ENCODE data around the gene UFSP2.

DNA sequence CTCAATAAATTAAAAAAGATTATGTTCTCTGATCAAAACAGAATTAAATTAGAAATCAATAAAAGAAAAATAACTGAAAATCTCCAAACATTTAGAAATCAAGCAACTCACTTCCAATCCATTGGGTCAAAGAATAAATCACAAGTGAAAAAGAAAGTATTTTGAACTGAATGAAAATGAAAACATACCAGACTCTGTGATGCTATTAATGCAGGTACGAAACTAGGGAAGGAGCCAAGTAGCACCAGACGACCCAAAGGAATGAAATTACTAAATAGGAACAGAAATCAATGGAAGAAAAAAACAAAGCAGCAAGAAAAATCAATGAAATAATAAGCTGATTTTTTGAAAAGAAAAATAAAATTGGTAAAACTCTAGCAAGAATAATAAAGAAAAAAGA lies 30.4 kb upstream of the UFSP2 start:
- TF ChIP-seq, protein P1, sequence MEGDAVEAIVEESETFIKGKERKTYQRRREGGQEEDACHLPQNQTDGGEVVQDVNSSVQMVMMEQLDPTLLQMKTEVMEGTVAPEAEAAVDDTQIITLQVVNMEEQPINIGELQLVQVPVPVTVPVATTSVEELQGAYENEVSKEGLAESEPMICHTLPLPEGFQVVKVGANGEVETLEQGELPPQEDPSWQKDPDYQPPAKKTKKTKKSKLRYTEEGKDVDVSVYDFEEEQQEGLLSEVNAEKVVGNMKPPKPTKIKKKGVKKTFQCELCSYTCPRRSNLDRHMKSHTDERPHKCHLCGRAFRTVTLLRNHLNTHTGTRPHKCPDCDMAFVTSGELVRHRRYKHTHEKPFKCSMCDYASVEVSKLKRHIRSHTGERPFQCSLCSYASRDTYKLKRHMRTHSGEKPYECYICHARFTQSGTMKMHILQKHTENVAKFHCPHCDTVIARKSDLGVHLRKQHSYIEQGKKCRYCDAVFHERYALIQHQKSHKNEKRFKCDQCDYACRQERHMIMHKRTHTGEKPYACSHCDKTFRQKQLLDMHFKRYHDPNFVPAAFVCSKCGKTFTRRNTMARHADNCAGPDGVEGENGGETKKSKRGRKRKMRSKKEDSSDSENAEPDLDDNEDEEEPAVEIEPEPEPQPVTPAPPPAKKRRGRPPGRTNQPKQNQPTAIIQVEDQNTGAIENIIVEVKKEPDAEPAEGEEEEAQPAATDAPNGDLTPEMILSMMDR (IDR thresholded peaks at IDR 0.05; ENCODE audit: insufficient read depth, low read depth, low read length), result no peak
- TF ChIP-seq EZH2 (IDR thresholded peaks at IDR 0.05; ENCODE audit: insufficient read depth, low read length), result no peak
